GM20431 (cell line): ENCODE results near the gene EREG.

Experiments used
- in situ Hi-C: fragments of 300-500 bp; cut with MseI, MboI; formaldehyde crosslinking; loops from one replicate; pipeline ENCODE4 v1.15.0; 2020; ENCODE audit warnings: low sequenced_read_pairs; ENCODE audit not compliant: unreplicated experiment

Gene EREG

DNA sequence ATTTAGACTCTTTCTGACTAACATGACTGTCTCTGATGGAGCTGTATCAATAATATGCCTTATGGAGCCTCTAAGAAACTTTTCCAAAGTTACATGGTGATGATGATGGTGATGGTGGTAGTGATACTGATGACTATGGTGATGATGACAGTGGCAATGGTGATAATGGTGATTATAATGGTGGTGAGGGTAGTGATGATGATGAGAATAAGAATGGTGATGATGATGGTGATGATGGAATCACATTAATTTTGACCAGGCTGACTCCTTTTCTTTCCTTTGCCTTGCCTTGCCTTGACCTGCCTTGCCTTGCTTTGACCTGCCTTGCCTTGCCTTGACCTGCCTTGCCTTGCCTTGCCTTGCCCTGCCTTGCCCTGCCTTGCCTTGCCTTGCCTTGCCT, 48.3 kb downstream of the EREG start:
- in situ Hi-C loops = no loop called here

DNA sequence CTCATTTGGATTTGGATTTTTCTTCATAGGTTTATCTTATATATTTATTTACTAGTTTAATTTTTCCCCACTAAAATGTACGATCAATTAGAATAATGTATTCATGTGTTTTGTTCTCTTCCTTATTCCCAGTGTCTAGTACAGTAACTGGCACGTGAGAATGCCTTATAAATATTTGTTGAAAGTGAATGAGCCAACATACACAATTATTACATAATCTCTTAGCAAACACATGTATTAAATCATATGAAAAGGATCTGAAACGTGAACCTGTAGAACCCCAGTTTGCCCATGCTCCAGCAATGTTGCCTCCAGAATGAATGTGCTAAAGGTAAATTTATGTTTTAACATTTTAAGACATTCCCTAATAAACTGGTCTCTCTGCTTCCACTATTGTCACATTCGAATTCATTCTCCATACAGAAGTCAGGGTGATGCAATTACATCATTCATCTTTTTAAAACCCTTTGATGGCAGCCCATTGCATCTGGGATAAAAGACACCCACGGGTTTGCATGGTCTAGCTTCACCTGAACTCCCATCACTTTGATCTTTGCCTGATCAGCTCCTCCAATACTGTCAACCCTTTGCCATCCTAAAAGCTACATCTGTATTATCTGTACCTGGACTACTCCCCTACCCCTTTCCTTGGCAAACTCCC, 49.3 kb downstream of the EREG start:
- in situ Hi-C loops = no loop called here

DNA sequence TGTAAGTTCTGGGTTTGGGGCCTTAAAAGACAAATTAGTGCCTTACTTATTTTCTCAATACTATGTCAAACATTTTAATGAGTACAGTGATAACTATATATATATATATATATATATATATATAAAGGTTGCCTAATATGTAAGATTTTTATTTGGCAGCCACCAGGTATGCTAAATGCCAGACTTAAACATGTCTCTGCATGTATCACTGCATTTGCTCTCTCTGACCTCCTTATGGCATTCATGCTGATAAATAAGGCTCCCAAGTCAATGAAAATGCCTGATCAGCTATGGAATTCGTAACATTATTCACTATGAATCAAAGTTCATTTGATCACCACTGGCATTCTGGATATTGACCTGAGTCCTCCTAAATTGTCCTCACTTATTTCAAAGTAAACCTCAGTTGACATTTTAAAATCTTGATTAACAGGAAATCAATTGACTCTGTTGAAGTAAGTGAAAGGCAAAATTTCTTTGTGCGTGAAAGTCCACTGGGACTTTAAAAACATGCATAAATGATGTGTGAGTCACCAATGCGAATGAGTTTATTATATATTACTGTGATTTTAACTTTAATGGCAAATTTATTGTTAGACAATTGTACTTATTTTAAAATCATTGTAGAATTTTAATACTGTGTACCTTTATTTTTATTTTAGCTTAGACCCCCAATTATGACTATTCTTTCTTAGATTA, 50.8 kb downstream of the EREG start:
- in situ Hi-C loops = no loop called here

DNA sequence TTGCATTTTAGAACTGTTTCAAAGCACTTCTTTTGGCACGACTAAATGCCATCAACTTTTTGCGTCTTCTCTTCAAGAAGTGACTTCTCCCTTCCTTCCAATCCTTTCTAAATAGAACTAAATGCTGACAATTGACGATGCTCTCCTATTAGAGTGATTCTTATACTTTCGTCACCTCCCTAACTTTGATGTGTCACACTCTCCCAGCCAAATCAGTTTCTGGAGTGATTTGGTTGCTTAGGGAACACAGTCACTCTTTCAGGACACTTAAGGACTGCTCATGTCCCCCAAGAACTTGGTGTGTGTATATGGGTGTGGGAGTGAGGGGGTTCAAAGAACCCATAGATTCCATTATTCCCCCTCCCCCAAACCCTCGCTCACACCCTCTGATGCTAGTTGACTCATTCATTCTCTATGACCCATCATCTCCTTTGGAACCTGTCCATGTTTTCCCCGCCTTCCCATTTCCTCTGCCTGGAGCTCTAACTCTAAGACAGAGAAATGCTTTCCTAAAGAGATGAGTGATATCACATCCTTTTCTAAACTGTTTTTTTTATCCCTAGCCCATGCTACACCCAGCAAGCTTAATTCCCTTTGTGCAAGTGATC, 53.2 kb downstream of the EREG start:
- in situ Hi-C loops = no loop called here

DNA sequence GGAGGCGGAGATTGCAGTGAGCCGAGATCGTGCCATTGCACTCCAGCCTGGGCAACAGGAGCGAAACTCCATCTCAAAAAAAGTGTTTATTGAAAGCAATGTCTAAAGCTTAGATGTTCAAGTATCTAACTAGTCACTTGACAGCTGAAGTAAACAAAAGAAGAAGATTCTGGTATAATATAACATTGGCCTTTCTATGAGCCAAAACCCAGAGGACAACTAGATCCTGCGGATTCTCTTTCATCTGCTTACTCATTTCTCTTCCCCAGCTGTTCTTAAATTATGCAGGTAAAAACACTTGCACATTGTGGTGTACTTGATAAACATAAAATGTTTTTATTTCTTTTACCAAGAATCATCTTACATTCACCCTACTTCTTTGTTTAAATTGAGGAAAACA, 55.9 kb downstream of the EREG start:
- in situ Hi-C loops = no loop called here

DNA sequence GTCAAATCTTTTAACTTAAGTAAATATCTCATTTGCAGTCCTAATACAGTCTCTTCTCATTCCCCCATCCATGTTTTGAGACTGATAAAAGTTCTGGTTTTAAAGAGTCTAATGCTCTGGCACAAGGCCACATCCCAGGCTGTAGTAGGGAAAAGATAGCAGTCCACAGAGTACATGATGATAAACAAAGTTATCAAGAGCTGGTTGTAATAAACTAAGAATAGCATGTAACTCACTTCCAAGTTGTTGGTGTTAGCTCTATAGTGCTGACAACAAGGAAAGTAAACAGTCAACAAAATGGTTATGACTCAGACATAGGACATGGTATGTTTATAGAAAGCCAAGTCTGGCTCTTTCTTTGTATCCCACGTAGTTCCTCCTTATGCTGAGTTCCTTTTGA, 58.2 kb downstream of the EREG start:
- in situ Hi-C loops = no loop called here

DNA sequence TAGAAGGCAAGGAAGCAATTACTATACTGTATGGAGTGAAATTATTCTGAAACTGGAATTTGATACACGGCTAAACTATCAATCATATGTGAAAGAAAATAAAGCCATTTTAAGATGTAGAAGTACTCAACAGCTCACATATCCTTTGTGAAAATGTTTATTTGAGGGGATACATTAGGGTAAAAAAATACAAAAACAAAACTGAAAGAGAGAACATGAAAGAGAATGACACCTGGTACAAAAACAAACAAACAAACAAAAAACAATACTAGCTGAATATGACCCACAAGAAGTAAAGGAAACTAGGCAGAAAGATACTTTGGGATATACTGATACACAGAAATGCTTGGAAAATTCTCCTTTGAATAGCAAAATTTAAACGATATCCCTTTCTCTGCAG, 59.2 kb downstream of the EREG start:
- in situ Hi-C loops = no loop called here

DNA sequence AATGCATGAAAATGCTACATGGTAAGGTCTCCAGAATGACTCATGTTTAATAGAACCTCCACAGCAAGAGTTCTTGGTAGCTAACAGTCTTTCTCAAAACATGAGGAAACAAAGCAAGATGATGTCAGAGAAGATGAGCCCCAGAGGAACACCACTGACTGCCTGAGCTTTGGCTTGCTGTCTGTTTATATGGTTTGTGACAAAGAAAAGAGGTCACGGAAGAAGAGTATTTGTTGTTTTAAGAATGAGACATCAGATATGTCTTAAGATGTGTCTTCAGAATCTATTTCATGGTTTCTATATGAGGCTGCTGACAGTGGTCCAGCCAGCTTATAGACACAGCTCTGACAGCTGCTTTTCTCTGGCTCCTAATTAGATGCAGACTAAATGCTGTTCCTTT, 61.2 kb downstream of the EREG start:
- in situ Hi-C loops = no loop called here

DNA sequence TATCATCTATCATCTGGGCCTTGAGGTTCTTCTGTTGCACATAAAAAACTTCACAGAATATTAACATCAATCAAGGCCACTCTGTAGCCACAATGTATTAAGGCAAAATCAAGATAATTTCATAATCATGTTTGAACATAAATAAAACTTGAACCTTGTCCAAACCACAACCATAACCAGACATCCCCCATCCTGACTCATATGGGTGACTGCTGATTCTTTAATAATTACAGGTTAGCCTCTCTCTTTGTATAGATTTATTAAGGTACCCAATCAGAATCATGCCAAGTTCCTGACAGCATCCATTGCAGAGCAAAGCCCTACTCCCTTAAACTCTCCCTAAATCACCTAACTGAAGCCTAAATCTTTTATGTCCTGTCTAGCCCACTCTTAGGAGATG, 63.3 kb downstream of the EREG start:
- in situ Hi-C loops = no loop called here

DNA sequence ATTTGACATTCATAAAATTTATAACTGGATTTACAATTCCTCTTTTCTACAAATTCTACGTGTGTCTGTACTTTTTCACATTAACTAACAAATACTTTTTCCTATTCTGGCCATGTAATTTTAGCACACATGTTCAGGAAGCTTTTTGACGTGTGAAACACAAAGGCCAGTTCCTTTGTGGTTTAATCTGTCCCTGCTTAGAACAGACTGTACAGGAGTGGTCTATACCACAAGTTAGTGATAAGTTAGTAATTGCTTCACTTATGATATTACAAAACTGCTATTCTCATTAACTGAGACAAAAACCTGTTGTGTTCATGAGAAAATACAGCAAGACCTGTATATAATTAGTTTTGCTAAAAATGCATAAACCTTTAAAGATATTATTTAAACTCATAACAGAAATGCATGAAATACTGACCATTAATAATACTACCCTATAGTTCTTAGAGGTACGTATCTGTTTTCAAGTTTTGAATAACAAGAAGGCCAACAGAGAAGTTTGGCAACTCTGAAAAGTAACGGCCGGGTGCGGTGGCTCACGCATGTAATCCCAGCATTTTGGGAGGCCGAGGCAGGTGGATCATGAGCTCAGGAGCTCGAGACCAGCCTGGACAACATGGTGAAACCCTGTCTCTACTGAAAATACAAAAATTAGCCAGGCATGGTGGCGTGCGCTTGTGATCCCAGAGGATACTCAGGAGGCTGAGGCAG, 66.3 kb downstream of the EREG start:
- in situ Hi-C loops = no loop called here

DNA sequence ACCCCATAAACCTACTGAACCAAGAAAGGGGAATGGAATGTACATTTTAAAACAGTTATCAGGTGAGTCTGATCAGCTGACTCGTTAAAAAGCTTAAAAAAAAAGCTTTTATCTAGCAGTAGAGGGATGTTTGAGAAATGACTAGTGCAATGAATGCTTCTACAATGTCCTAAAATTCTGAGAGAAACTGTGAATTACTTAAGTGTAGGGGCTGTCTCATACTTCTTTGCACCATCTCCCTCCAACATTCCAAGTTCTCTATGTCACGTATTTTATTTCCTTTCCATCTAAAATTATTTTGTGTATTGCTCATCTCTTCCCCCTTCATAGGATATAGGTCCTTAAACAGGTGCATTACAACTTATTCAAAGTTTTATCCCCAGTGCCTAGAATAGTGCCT, 68.1 kb downstream of the EREG start:
- in situ Hi-C loops = no loop called here

DNA sequence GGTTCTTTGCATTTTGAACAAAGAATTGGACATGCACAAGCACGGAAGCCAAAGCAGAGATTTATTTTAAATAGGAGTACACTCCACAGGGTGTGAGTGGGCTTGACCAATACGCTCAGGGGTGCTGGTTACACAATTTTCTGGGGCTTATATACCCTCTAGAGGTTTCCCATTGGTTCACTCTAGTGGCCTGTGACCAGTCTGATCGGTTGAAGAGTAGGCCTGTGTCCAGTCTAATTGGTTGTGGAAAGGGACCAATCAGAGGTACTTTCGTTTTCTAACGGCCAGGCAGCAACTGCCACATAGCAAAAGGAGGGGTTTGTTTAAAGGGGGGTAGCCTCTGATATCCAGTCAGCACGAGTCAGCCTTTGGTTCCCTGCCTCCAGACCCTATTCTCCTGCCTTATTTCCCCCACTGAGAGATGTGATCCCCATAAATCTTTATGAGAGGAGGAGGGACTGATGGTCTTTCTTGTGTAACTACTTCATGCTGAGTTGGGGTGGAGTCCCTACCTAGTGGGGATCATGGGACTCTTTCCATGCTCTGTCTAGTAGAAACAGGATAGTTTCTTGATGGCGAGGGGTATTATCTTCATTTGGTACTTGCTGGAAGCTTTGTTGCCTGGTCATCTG, 68.7 kb downstream of the EREG start:
- in situ Hi-C loops = no loop called here

DNA sequence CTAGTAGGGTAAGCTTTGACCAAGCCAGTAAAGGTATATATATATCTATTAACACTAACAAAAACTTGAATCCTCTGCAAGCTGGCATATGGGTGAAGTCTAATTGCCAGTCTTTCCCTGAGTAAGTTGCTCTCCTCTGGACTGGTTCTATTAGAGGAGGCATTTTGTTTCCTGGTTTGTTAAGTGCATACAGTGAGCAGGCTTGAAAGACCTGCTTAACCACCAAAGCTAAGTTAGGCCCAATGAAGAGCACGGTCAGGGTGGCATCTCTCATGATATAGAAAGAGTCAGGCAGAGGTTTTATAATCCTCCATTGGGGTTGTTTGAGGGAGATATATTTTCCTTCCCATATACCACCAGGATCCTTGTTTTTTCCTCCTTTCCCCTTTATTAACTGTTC, 70.4 kb downstream of the EREG start:
- in situ Hi-C loops = no loop called here

DNA sequence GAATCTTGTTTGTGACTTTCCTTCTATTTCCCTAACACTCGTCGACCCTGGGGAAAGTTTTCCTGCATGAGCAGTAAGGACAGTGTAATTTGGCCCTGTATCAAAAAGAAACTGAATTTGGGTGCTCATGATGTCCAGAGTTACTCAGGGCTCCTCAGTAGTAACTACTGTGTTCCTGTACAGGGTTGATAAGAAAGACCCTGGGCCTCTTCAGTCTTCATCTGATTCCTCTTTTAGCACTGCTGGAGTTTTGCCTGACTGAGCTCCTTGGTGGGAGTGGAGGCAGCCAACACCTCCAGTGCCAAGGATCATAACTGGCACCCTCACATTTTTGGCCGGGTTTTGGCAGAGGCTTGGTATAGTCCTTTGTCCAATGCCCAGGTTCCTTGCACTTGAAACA, 72.9 kb downstream of the EREG start:
- in situ Hi-C loops = no loop called here
